H1 (cell line): ENCODE data around the gene CAP2. TPM values are rescaled to one million over a fixed set of nuclear protein-coding genes. Genes with fewer than 3 reads are reported as not detected.

Source experiments
- CTCF ChIA-PET: fragments of 300-600 bp; sonication (Branson Sonifier 250); formaldehyde crosslinking; loops from one replicate; lab custom pipeline; 2021; ENCODE audit not compliant: partially characterized antibody; lab: Charles Lee
- POLR2A ChIA-PET: fragments of 300-600 bp; sonication (Branson Sonifier 250); formaldehyde crosslinking; loops from one replicate; lab custom pipeline; 2021; ENCODE audit warnings: inconsistent platforms; ENCODE audit not compliant: partially characterized antibody; lab: Charles Lee
- DNase-seq, 2 experiments: peaks; one replicate each; pipeline versions ENCODE4 v3.0.0 to v3.0.0-alpha.2; 2010 to 2022; ENCODE audit warnings: low spot score in 2 of 2, low read depth in 1 of 2, mixed read lengths in 1 of 2
- FAIRE-seq: peaks from 2 replicates; lab custom pipeline; 2011; peaks lifted over from hg19 to GRCh38; lab: Jason Lieb, UNC
- H2AFZ ChIP-seq: 2 replicates; pipeline ENCODE4 v1.8.1; 2012; ENCODE audit warnings: low read length, inconsistent platforms
- H2AK5ac ChIP-seq: 2 replicates; pipeline ENCODE4 v1.6.1; 2013; ENCODE audit warnings: low read depth, low read length
- H2BK120ac ChIP-seq: replicated peaks from 2 replicates; pipeline ENCODE3; 2013; ENCODE audit warnings: low read depth, low read length, inconsistent platforms
- H2BK12ac ChIP-seq: 2 replicates; pipeline ENCODE4 v1.6.1; 2013; ENCODE audit warnings: low read depth, low read length
- H2BK15ac ChIP-seq: 2 replicates; pipeline ENCODE4 v1.6.1; 2013; ENCODE audit warnings: low read length
- H2BK20ac ChIP-seq: 2 replicates; pipeline ENCODE4 v1.6.1; 2013; ENCODE audit warnings: low read length
- H2BK5ac ChIP-seq: 2 replicates; pipeline ENCODE4 v1.6.1; 2013; ENCODE audit warnings: low read depth, low read length
- H3K14ac ChIP-seq: 2 replicates; pipeline ENCODE4 v1.6.1; 2013; ENCODE audit warnings: inconsistent platforms; ENCODE audit not compliant: insufficient read length
- H3K18ac ChIP-seq: 2 replicates; pipeline ENCODE4 v1.6.1; 2013; ENCODE audit warnings: low read length; ENCODE audit errors: extremely low read depth
- H3K23ac ChIP-seq: 2 replicates; pipeline ENCODE4 v1.6.1; 2013; ENCODE audit warnings: inconsistent platforms; ENCODE audit not compliant: insufficient read length
- H3K23me2 ChIP-seq: 2 replicates; pipeline ENCODE4 v1.6.1; 2013; ENCODE audit warnings: low read depth, low read length
- H3K27ac ChIP-seq: 2 replicates; pipeline ENCODE4 v1.6.1; 2011; ENCODE audit warnings: low read depth, low read length, inconsistent platforms
- H3K27me3 ChIP-seq, 4 experiments: replicated peaks in 1 of 4; 1 replicate in 1 of 4; 2 replicates in 3 of 4; pipeline versions ENCODE4 v1.6.1 to v1.8.1; 2011 to 2013; ENCODE audit warnings: low read length in 3 of 4, mild to moderate bottlenecking in 3 of 4, inconsistent platforms in 2 of 4, mixed read lengths in 2 of 4, moderate library complexity in 1 of 4; ENCODE audit not compliant: control insufficient read depth in 3 of 4, insufficient read depth in 3 of 4; ENCODE audit errors: extremely low read depth in 1 of 4
- H3K36me3 ChIP-seq, 4 experiments: 2 replicates each; pipeline versions ENCODE4 v1.6.1 to v1.8.1; 2011 to 2013; ENCODE audit warnings: mild to moderate bottlenecking in 4 of 4, low read length in 3 of 4, moderate library complexity in 2 of 4, control low read depth in 1 of 4, inconsistent platforms in 1 of 4; ENCODE audit not compliant: insufficient read depth in 4 of 4, control insufficient read depth in 2 of 4
- H3K4ac ChIP-seq: replicated peaks from 2 replicates; pipeline ENCODE3; 2013; ENCODE audit warnings: low read length, low read depth, mixed read lengths, inconsistent platforms; ENCODE audit not compliant: insufficient read length
- H3K4me1 ChIP-seq, 4 experiments: replicated peaks in 1 of 4; 1 replicate in 1 of 4; 2 replicates in 3 of 4; pipeline versions ENCODE4 v1.6.1 to v1.8.1; 2011 to 2013; ENCODE audit warnings: low read length in 3 of 4, inconsistent platforms in 2 of 4, mixed read lengths in 1 of 4; ENCODE audit not compliant: insufficient read depth in 4 of 4, control insufficient read depth in 3 of 4
- H3K4me2 ChIP-seq, 2 experiments: 2 replicates each; pipeline versions ENCODE4 v1.6.1 to v1.8.1; 2011 to 2013; ENCODE audit warnings: low read depth in 2 of 2, low read length in 2 of 2, control low read depth in 1 of 2, inconsistent platforms in 1 of 2, mild to moderate bottlenecking in 1 of 2; ENCODE audit not compliant: insufficient read depth in 1 of 2
- H3K4me3 ChIP-seq, 4 experiments: fragments of 200-600, 300-600 bp in 1 of 4; sonication (generic), shearing (Covaris generic), sonication (Bioruptor Twin) in 1 of 4; 2 replicates each; pipeline versions ENCODE4 v1.5.1 to v1.8.1; 2011 to 2016; ENCODE audit warnings: low read length in 4 of 4, low read depth in 3 of 4, control low read depth in 2 of 4, inconsistent platforms in 2 of 4, mild to moderate bottlenecking in 2 of 4, mixed read lengths in 1 of 4, moderate library complexity in 1 of 4; ENCODE audit not compliant: insufficient read depth in 2 of 4; ENCODE audit errors: extremely low read depth in 1 of 4
- H3K56ac ChIP-seq: replicated peaks from 2 replicates; pipeline ENCODE3; 2013; ENCODE audit warnings: low read depth, mild to moderate bottlenecking, mixed read lengths, low read length, inconsistent platforms; ENCODE audit not compliant: insufficient read length
- H3K79me1 ChIP-seq: 2 replicates; pipeline ENCODE4 v1.6.1; 2013; ENCODE audit warnings: low read depth, low read length, control low read depth
- H3K79me2 ChIP-seq, 2 experiments: 2 replicates each; pipeline versions ENCODE4 v1.6.1 to v1.8.1; 2012 to 2013; ENCODE audit warnings: low read length in 2 of 2, mild to moderate bottlenecking in 2 of 2, inconsistent platforms in 1 of 2; ENCODE audit not compliant: insufficient read depth in 2 of 2, control insufficient read depth in 1 of 2
- H3K9ac ChIP-seq, 4 experiments: replicated peaks in 1 of 4; 1 replicate in 1 of 4; 2 replicates in 3 of 4; pipeline versions ENCODE4 v1.6.1 to v1.8.1; 2011 to 2013; ENCODE audit warnings: low read depth in 3 of 4, low read length in 3 of 4, control low read depth in 2 of 4, mild to moderate bottlenecking in 2 of 4, moderate library complexity in 2 of 4, inconsistent platforms in 1 of 4; ENCODE audit errors: extremely low read depth in 1 of 4
- H3K9me3 ChIP-seq, 2 experiments: 2 replicates each; pipeline versions ENCODE4 v1.6.1 to v1.8.1; 2012 to 2013; ENCODE audit warnings: mild to moderate bottlenecking in 2 of 2, moderate library complexity in 2 of 2, control low read depth in 1 of 2, inconsistent platforms in 1 of 2, low read depth in 1 of 2, low read length in 1 of 2, mixed read lengths in 1 of 2; ENCODE audit not compliant: insufficient read depth in 2 of 2
- H4K20me1 ChIP-seq, 2 experiments: replicated peaks in 1 of 2; 2 replicates each; pipeline versions ENCODE3 to v1.8.1; 2011 to 2013; ENCODE audit warnings: inconsistent platforms in 2 of 2, low read length in 2 of 2, mild to moderate bottlenecking in 1 of 2; ENCODE audit not compliant: insufficient read depth in 2 of 2, control insufficient read depth in 1 of 2
- H4K5ac ChIP-seq: 2 replicates; pipeline ENCODE4 v1.6.1; 2013; ENCODE audit warnings: low read length, low read depth, mixed read lengths, inconsistent platforms; ENCODE audit not compliant: insufficient read length
- H4K8ac ChIP-seq: 2 replicates; pipeline ENCODE4 v1.8.0; 2013; ENCODE audit warnings: mild to moderate bottlenecking, moderate library complexity, low read length, inconsistent platforms; ENCODE audit not compliant: insufficient read depth; ENCODE audit errors: extremely low read depth
- H4K91ac ChIP-seq: replicated peaks from 2 replicates; pipeline ENCODE3; 2013; ENCODE audit warnings: low read length, mixed read lengths, inconsistent platforms; ENCODE audit not compliant: insufficient read length
- ASH2L ChIP-seq: fragments of 200-600, 300-600 bp; sonication (generic); IDR thresholded peaks from one replicate; pipeline ENCODE4 v1.7.1; 2017; ENCODE audit warnings: low read length
- CBX8 ChIP-seq: fragments of 300-800, 300-1000 bp; sonication (generic); IDR thresholded peaks from 2 replicates; pipeline ENCODE4 v1.7.1; 2016; ENCODE audit warnings: low read depth, low read length, borderline replicate concordance
- EP300 ChIP-seq, 2 experiments: IDR thresholded peaks; 1 replicate in 1 of 2; 2 replicates in 1 of 2; pipeline ENCODE4 v1.6.1; 2011 to 2012; ENCODE audit warnings: low read depth in 2 of 2, low read length in 2 of 2, mild to moderate bottlenecking in 2 of 2, borderline replicate concordance in 1 of 2, inconsistent platforms in 1 of 2, moderate library complexity in 1 of 2
- FOSL1 ChIP-seq: IDR thresholded peaks from 2 replicates; pipeline ENCODE4 v1.6.1; 2011; ENCODE audit warnings: mild to moderate bottlenecking, low read depth, low read length, moderate library complexity; ENCODE audit not compliant: insufficient read depth
- JUND ChIP-seq: IDR thresholded peaks from 2 replicates; pipeline ENCODE4 v1.6.1; 2011; ENCODE audit warnings: mild to moderate bottlenecking, improper control_type of control experiment, low read length
- MAX ChIP-seq: IDR thresholded peaks from 2 replicates; pipeline ENCODE4 v1.6.1; 2012; ENCODE audit warnings: inconsistent platforms
- PHF8 ChIP-seq: fragments of 200-600 bp; sonication (generic); conservative IDR thresholded peaks from 2 replicates; pipeline ENCODE4 v1.7.1; 2012; ENCODE audit warnings: low read depth, mild to moderate bottlenecking, inconsistent platforms, low read length, moderate library complexity
- POU5F1 ChIP-seq: IDR thresholded peaks from 2 replicates; pipeline ENCODE4 v1.6.1; 2011; ENCODE audit warnings: low read depth, mild to moderate bottlenecking, low read length, moderate library complexity
- RBBP5 ChIP-seq: IDR thresholded peaks from 2 replicates; pipeline ENCODE4 v1.7.1; 2012; ENCODE audit warnings: low read depth, mild to moderate bottlenecking, inconsistent platforms, low read length, moderate library complexity, borderline replicate concordance
- SIRT6 ChIP-seq: IDR thresholded peaks from one replicate; pipeline ENCODE4 v1.7.1; 2012; ENCODE audit warnings: low read length, inconsistent platforms
- SP1 ChIP-seq: IDR thresholded peaks from 2 replicates; pipeline ENCODE4 v1.6.1; 2011; ENCODE audit warnings: low read depth, low read length
- SP4 ChIP-seq: IDR thresholded peaks from 2 replicates; pipeline ENCODE4 v1.6.1; 2012; ENCODE audit warnings: low read length, inconsistent platforms
- ZNF274 ChIP-seq: IDR thresholded peaks from 2 replicates; pipeline ENCODE4 v1.7.0; 2012; ENCODE audit warnings: low read length, borderline replicate concordance; ENCODE audit errors: extremely low read depth
- WGBS, 2 experiments: shearing (Covaris generic) in 1 of 2; methylation state at CpG; one replicate each; pipeline versions ENCODE4 v1.1.6 to v1.1.7; 2013 to 2015; ENCODE audit warnings: low lambda C conversion rate in 2 of 2, mixed read lengths in 2 of 2, inconsistent platforms in 1 of 2, low coverage in 1 of 2, missing lambda C conversion rate in 1 of 2; ENCODE audit not compliant: insufficient replicate concordance in 2 of 2, insufficient coverage in 1 of 2, insufficient read length in 1 of 2; ENCODE audit errors: extremely low coverage in 1 of 2, missing lambda C conversion rate in 1 of 2; 5-methylcytosine and 5-hydroxymethylcytosine counted together
- polyA plus RNA-seq, 7 experiments: library from polyadenylated mRNA; depleted of rRNA in 3 of 7; stranded (reverse) in 5 of 7; unstranded in 2 of 7; fragments of >200 nt in 5 of 7; fragments of 200-250 nt in 2 of 7; gene quantifications; 1 replicate in 5 of 7; 2 replicates in 1 of 7; 4 replicates in 1 of 7; pipeline versions ENCODE4 v1.2.1 to v1.2.3, GENCODE V29; 2011 to 2013; ENCODE audit warnings: missing spikeins in 2 of 7, mixed read lengths in 2 of 7
- total RNA-seq: library from RNA; stranded (reverse); fragmentation: NEBNext Ultra II Directional; extraction: Animal tissue kit (Norgen Biotek cat#: 25700); gene quantifications from 2 replicates; pipeline ENCODE4 v1.2.1, GENCODE V29; 2021

CAP2 gene
- total and polyA plus RNA-seq, 2 of the 8 experiments (the other 6 are each of a cell fraction or from before 2014, with no cell fraction given): 7.2 to 10.0 TPM

- Histone ChIP-seq H3K4ac (no peak overlapping the region), H3K18ac (no peak overlapping the region), H3K4me2 (no peak overlapping the region), H2BK12ac (no peak overlapping the region), H4K20me1 (no peaks in the 10 kb centered on the region), H3K27me3 (no peaks in the 10 kb centered on the region), H2BK120ac (no peak overlapping the region), H3K79me2 (no peaks in the 10 kb centered on the region), H4K91ac (no peak overlapping the region), H3K36me3 (no peaks in the 10 kb centered on the region), H2BK15ac (no peak overlapping the region), H3K23ac (no peak overlapping the region), H4K5ac (no peak overlapping the region), H2AK5ac (no peak overlapping the region), H2BK5ac (no peak overlapping the region), H3K4me3 (no peak overlapping the region), H3K56ac (no peak overlapping the region), H3K9me3 (no peaks in the 10 kb centered on the region), H2BK20ac (no peak overlapping the region), H3K14ac (no peak overlapping the region), H3K23me2 (no peaks in the 10 kb centered on the region), H2AFZ (no peak overlapping the region), H3K4me1 (peaks cover 0 to 2% (median 0%) of the 10 kb centered on the region in 4 experiments; a peak in 1 of 7 replicates), H3K79me1 (no peaks in the 10 kb centered on the region), H3K9ac (no peak overlapping the region), H3K27ac (no peak overlapping the region), H4K8ac (no peak overlapping the region)
- ChIA-PET CTCF (no interaction called here), POLR2A (no interaction called here)
- no peak for FAIRE-seq
- WGBS, 2 experiments: 89% methylated on average over 7 of the region's 7 CpGs; no CpG with 5 or more reads in 1 of the 2 experiments
- DNase-seq: no peak
- TF ChIP-seq PHF8: no peak
- no peak for TF ChIP-seq ASH2L
- no peak for TF ChIP-seq CBX8
- no peak for TF ChIP-seq SP1
- TF ChIP-seq POU5F1: no peak
- no peak for TF ChIP-seq MAX
- no peak for TF ChIP-seq SIRT6
- TF ChIP-seq JUND: no peak
- no peak for TF ChIP-seq FOSL1
- TF ChIP-seq RBBP5: no peak
- TF ChIP-seq SP4: no peak
- no peak for TF ChIP-seq ZNF274
- no peak for TF ChIP-seq EP300 (IDR thresholded peaks at IDR 0.05; ENCODE audit: borderline replicate concordance in 1 of 2, low read depth in 2 of 2, low read length in 2 of 2)
Observed at GRCh38 chr6:17478223-17478907, 85.0 kb downstream of the CAP2 start.
